BLaER1 (cell line): ENCODE data around the gene CABS1.

Experiments used
- H3K27ac ChIP-seq: shearing (Covaris generic); formaldehyde crosslinking; 2 replicates; pipeline ENCODE4 v1.8.1; 2022
- H3K27me3 ChIP-seq: shearing (Covaris generic); formaldehyde crosslinking; 2 replicates; pipeline ENCODE4 v1.8.1; 2022
- H3K36me3 ChIP-seq: shearing (Covaris generic); formaldehyde crosslinking; 2 replicates; pipeline ENCODE4 v1.8.1; 2022
- H3K4me1 ChIP-seq: shearing (Covaris generic); formaldehyde crosslinking; 2 replicates; pipeline ENCODE4 v1.8.1; 2022
- H3K4me2 ChIP-seq: shearing (Covaris generic); formaldehyde crosslinking; 2 replicates; pipeline ENCODE4 v1.8.1; 2022
- H3K4me3 ChIP-seq: shearing (Covaris generic); formaldehyde crosslinking; 2 replicates; pipeline ENCODE4 v1.8.1; 2022
- H3K9ac ChIP-seq: shearing (Covaris generic); formaldehyde crosslinking; 2 replicates; pipeline ENCODE4 v1.8.1; 2022
- H3K9me3 ChIP-seq: shearing (Covaris generic); formaldehyde crosslinking; 2 replicates; pipeline ENCODE4 v1.8.1; 2022
- H4K20me1 ChIP-seq: shearing (Covaris generic); formaldehyde crosslinking; 2 replicates; pipeline ENCODE4 v1.8.1; 2022
- Cebpa-rat ChIP-seq: shearing (Covaris generic); IDR thresholded peaks from 2 replicates; pipeline ENCODE4 v1.8.1; 2022

Gene CABS1

DNA sequence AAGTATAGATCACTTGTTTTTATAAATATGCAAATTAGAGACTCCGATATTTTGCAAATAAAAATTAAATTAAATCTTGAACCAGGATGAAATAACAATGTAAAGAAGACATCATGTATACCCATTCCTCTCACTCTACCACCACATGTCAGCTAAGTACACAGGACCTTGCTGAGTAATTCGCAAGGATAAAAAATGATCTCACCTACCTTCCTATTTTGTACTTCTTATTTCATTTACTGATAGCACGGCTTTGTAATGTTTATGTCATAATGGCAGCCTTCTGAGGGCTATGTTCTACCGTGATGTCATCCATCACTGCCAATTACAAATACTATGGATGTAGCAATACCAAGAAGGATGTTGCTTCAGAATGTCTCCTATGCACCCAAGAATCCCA lies 37.2 kb downstream of the CABS1 start:
- no peak overlapping the region for H3K9ac ChIP-seq
- H3K36me3 ChIP-seq = no peaks in the 10 kb centered on the region
- H3K4me2 ChIP-seq = no peak overlapping the region
- no peak for TF ChIP-seq Cebpa-rat
- H4K20me1 ChIP-seq = no peaks in the 10 kb centered on the region
- H3K27me3 ChIP-seq = no peaks in the 10 kb centered on the region
- H3K4me3 ChIP-seq = no peak overlapping the region
- no peaks in the 10 kb centered on the region for H3K9me3 ChIP-seq
- no peaks in the 10 kb centered on the region for H3K4me1 ChIP-seq
- H3K27ac ChIP-seq = no peak overlapping the region

DNA sequence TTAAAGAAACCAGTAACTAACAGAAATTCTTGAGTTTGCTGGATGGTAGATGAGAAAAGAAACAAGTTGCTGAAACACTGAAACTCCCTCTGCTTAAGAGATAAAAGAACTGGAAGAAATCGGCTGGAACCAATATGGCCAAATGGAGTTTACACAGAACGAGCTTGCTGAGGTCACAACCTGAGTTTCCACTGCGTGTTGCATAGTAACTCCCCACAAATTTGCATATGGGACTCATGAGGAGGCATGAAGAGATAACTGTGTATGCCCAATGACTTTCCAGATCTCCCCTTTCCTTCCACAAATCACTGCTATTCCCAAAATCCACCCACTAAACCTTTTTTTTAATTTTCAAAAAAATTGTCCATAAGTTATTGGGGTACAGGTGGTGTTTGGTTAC lies 38.0 kb downstream of the CABS1 start:
- Histone ChIP-seq H3K4me1 (no peaks in the 10 kb centered on the region), H3K27ac (no peak overlapping the region), H4K20me1 (no peaks in the 10 kb centered on the region), H3K4me3 (no peak overlapping the region), H3K36me3 (no peaks in the 10 kb centered on the region), H3K9ac (no peak overlapping the region), H3K27me3 (no peaks in the 10 kb centered on the region), H3K4me2 (no peak overlapping the region), H3K9me3 (no peaks in the 10 kb centered on the region)
- TF ChIP-seq Cebpa-rat = no peak

DNA sequence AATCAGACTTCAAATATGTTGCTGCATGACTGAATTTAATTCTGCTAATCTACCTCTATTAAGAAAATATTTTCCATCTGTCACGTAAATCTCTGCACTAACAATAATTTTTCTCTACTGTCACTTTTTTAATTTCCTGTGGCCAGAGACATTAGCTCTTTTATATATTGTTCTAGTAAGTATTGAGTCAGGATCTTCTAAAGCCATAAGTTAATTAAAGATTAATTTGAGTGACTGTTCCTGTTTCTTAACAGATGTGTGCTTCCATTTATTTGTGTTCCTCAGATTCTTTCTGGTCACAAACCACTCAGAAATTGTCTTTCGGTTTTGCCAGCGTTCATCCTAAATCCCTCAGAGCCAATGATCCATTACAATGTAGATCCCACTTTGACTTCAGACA lies 45.8 kb downstream of the CABS1 start:
- Histone ChIP-seq H3K9me3 (no peaks in the 10 kb centered on the region), H3K36me3 (no peaks in the 10 kb centered on the region), H3K27ac (no peak overlapping the region), H3K4me2 (no peak overlapping the region), H3K4me1 (no peaks in the 10 kb centered on the region), H3K9ac (no peak overlapping the region), H3K4me3 (no peak overlapping the region), H3K27me3 (no peaks in the 10 kb centered on the region), H4K20me1 (no peaks in the 10 kb centered on the region)
- no peak for TF ChIP-seq Cebpa-rat

DNA sequence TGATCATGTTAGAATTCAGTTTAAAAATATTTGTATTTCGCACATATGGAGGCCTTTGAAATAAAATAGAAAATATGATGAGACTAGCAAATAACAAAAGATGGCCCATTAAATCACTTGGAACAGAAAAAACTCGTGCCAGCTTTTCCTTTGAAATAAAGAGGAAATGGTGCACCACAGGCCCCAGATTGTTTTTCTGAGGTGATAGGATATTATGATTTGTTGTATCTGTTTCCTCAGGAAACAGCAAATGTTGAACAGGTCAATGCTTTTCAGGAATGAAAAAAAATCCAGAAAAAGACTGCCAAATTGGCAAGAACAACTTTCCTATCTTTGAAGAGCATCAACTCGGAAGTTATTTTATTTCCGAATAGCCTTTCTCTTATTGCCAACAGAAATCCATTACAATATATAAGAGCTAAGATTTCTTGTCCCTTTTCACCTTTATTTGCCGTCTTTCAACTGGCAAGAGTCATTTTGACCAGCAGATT lies 48.0 kb downstream of the CABS1 start, which contains the start of gene SMR3B:
Gene SMR3B, plus strand, starts transcription at position 441 of the 491 bp plus-strand sequence. CDS start 1,380 bp downstream, outside the sequence.
- H3K9me3 ChIP-seq = no peaks in the 10 kb centered on the region
- no peaks in the 10 kb centered on the region for H3K36me3 ChIP-seq

More for the DNA sequence above, 48.0 kb downstream of the CABS1 start, which contains the start of gene SMR3B:
- Histone ChIP-seq H3K27me3 (no peaks in the 10 kb centered on the region), H4K20me1 (no peaks in the 10 kb centered on the region), H3K27ac (no peak within 1 kb of the TSS), H3K4me1 (no peaks in the 10 kb centered on the region), H3K4me2 (no peak within 1 kb of the TSS), H3K9ac (no peak within 1 kb of the TSS), H3K4me3 (no peak within 1 kb of the TSS)
- TF ChIP-seq Cebpa-rat = no peak
